Right atrium auricular region (tissue), 2 donors: Measurements from ENCODE around the gene MYBPC2. TPM values are rescaled to one million over a fixed set of nuclear protein-coding genes. Genes with fewer than 3 reads are reported as not detected.

Experiments
- DNase-seq: peaks from one replicate; pipeline ENCODE4 v3.0.0-alpha.2; 2019; ENCODE audit warnings: low spot score
- H3K27ac ChIP-seq, 2 donors: fragments of 200-600 bp; sonication (generic); 1 replicate in 1 of 2; 2 replicates in 1 of 2; pipeline ENCODE4 v1.5.1; 2016 to 2019
- H3K27me3 ChIP-seq, 2 donors: fragments of 200-600 bp; sonication (generic); one replicate each; pipeline versions ENCODE4 v1.5.1 to v1.6.0; 2017 to 2019
- H3K36me3 ChIP-seq: fragments of 200-600 bp; sonication (generic); one replicate; pipeline ENCODE4 v1.5.1; 2016
- H3K4me1 ChIP-seq, 2 donors: fragments of 200-600 bp; sonication (generic); one replicate each; pipeline versions ENCODE4 v1.5.1 to v1.6.0; 2017 to 2019
- H3K4me3 ChIP-seq, 2 donors: fragments of 200-600 bp; sonication (generic); 1 replicate in 1 of 2; 2 replicates in 1 of 2; pipeline ENCODE4 v1.5.1; 2017 to 2019; ENCODE audit warnings: mild to moderate bottlenecking in 1 of 2, moderate library complexity in 1 of 2
- H3K9me3 ChIP-seq, 2 donors: fragments of 200-600 bp; sonication (generic); one replicate each; pipeline ENCODE4 v1.5.1; 2019
- total RNA-seq, 2 donors: library from RNA; depleted of rRNA; stranded (reverse); fragments of >200 nt; gene quantifications; one replicate each; pipeline ENCODE4 v1.1.0, GENCODE V29; 2016
- TF ChIP-seq, protein P1 (sequence below), 2 donors: fragments of 200-600 bp; sonication (generic); IDR thresholded peaks; one replicate each; pipeline ENCODE4 v1.5.1; 2019; ENCODE audit warnings: antibody characterized with exemption in 2 of 2

Gene MYBPC2
- total RNA-seq, 2 donors from 2014 or later = not detected

DNA sequence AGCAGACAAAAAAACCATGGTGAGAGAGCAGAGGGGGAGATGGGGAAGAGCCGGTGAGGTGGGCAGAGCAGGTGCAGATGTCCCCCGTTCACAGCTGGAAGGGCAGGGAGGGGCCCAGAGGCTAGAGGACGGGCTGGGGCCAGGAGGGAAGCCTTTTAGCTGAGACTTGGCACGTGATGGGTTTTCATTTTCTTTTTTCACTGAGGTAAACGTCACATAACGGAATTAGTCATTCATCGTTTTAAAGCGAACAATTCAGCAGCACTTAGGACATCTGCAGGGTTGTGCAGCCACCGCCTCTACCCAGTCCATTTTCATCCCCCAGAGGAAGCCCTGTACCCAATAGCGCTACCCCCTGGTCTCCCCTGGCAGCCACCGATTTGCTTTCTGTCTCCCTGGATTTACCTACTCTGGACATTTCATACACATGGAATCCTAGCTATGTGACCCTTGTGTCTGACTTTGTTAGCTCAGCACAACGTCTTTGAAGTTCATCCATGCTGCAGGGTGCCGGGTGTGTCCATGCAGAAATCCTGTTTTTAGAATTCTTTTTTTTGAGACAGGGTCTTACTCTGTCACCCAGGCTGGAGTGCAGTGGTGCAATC, 27.6 kb downstream of the MYBPC2 start:
- no peak for DNase-seq
- H3K9me3 ChIP-seq = no peaks in the 10 kb centered on the region
- peaks cover 0 to 3% of the 10 kb centered on the region in 2 donors for H3K27me3 ChIP-seq
- no peak overlapping the region for H3K4me3 ChIP-seq
- TF ChIP-seq, protein P1, sequence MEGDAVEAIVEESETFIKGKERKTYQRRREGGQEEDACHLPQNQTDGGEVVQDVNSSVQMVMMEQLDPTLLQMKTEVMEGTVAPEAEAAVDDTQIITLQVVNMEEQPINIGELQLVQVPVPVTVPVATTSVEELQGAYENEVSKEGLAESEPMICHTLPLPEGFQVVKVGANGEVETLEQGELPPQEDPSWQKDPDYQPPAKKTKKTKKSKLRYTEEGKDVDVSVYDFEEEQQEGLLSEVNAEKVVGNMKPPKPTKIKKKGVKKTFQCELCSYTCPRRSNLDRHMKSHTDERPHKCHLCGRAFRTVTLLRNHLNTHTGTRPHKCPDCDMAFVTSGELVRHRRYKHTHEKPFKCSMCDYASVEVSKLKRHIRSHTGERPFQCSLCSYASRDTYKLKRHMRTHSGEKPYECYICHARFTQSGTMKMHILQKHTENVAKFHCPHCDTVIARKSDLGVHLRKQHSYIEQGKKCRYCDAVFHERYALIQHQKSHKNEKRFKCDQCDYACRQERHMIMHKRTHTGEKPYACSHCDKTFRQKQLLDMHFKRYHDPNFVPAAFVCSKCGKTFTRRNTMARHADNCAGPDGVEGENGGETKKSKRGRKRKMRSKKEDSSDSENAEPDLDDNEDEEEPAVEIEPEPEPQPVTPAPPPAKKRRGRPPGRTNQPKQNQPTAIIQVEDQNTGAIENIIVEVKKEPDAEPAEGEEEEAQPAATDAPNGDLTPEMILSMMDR (IDR thresholded peaks at IDR 0.05) = no peak
- no peaks in the 10 kb centered on the region for H3K4me1 ChIP-seq
- H3K27ac ChIP-seq = no peak overlapping the region
- no peaks in the 10 kb centered on the region for H3K36me3 ChIP-seq

DNA sequence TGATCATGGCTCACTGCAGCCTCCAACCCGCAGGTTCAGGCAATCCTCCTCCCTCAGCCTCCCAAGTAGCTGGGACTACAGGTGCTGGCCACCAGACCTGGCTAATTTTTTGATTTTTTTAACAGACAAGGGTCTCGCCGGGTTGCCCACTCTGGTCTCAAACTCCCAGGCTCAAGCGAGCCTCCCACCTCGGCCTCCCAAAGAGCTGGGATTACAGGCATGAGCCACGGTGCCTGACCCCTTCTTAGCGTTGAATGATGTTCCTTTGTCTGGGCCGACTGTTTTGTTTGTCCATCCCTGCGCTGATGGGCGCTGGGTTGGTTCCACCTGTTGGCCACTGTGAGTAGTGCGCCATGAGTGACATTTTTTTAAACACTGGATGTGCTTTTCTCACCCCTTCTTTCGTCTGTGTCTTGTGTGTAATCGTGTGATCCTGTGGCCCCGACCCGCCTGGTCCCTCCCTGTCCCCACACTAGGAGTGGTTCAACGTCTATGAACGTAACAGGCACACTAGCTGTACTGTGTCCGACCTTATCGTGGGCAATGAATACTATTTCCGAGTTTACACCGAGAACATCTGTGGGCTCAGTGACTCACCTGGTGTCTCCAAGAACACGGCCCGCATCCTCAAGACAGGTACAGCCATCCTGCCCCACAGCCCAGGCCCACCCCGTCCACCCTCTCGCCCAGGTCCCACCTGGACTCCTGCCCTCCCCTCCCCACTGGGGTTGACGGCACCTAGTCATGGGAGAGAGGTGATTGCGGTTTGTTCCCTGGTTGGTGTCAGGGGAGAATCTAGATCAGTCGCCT, 28.6 kb downstream of the MYBPC2 start:
- H3K9me3 ChIP-seq = no peaks in the 10 kb centered on the region
- no peak overlapping the region for H3K4me3 ChIP-seq
- TF ChIP-seq, protein P1 (IDR thresholded peaks at IDR 0.05) = peak; percentile 72 to 83
- no peak for DNase-seq
- H3K4me1 ChIP-seq = no peaks in the 10 kb centered on the region
- H3K27ac ChIP-seq = no peak overlapping the region
- peaks cover 0 to 3% of the 10 kb centered on the region in 2 donors for H3K27me3 ChIP-seq
- no peaks in the 10 kb centered on the region for H3K36me3 ChIP-seq

DNA sequence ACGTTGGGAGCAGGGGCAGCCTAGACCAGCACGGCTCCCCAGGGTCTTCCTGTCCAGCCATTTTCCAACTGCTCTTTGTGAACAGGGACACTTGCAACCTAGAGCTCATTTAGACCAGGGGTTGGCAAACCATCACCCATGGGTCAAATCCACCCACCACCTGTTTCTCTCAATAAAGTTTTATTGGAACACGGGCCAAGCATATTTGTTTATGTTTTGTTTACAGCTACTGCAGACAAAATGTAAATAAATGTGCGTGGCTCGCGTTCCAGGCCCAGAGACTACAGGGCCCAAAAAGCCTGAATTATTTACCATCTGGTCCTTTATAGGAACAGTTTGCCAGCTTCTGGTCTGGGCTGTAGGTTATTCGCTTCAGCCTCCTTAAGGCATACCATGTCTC, 30.3 kb downstream of the MYBPC2 start:
- Histone ChIP-seq H3K9me3 (no peaks in the 10 kb centered on the region), H3K4me1 (no peaks in the 10 kb centered on the region), H3K36me3 (no peaks in the 10 kb centered on the region), H3K4me3 (no peak overlapping the region), H3K27me3 (peaks cover 0 to 3% of the 10 kb centered on the region in 2 donors), H3K27ac (no peak overlapping the region)
- TF ChIP-seq, protein P1 (IDR thresholded peaks at IDR 0.05) = no peak
- DNase-seq = no peak

- Histone ChIP-seq H3K9me3 (no peaks in the 10 kb centered on the region), H3K4me3 (no peak overlapping the region), H3K27me3 (no peaks in the 10 kb centered on the region), H3K36me3 (no peaks in the 10 kb centered on the region), H3K4me1 (no peaks in the 10 kb centered on the region), H3K27ac (no peak overlapping the region)
- TF ChIP-seq, protein P1 (IDR thresholded peaks at IDR 0.05) = no peak
- no peak for DNase-seq
These were observed 31.7 kb downstream of the MYBPC2 start for GRCh38 chr19:50464348-50464747.

DNA sequence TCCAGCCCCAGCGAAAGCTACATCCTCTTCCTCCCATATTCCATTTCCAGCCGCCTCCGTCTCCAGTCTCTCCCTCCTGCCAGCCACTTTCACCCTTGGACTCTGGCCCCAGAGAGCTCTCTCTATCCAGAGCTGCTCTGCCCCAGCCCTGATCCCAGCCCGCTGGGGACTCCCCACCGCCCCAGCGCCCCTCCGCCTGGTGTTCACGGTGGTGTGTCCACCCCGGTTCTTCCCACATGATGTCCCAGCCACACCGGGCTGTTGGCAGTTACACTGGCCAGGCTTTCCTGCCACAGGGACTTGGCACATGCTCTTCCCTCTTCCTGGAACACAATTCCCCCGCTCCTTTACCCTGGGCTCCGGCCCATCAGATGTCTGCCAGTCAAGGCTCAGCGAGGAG, 32.3 kb downstream of the MYBPC2 start:
- TF ChIP-seq, protein P1 (IDR thresholded peaks at IDR 0.05) = no peak
- no peak overlapping the region for H3K4me3 ChIP-seq
- H3K9me3 ChIP-seq = no peaks in the 10 kb centered on the region
- H3K4me1 ChIP-seq = no peaks in the 10 kb centered on the region
- no peaks in the 10 kb centered on the region for H3K36me3 ChIP-seq
- no peak overlapping the region for H3K27ac ChIP-seq
- DNase-seq = no peak
- no peaks in the 10 kb centered on the region for H3K27me3 ChIP-seq
